Suppressor macrophage treated with lipopolysaccharide for 1 hour (primary cell): ENCODE data around the gene C9orf78.

Experiments used
- DNase-seq, 3 donors: peaks; one replicate each; pipeline ENCODE4 v3.0.0-alpha.2; 2020 to 2022

C9orf78 gene

GRCh38 chr9:129839324-129840023 is 4.4 kb upstream of the C9orf78 start:
- no peak for DNase-seq

GRCh38 chr9:129838707-129839259 is 3.7 kb upstream of the C9orf78 start:
- peak; percentile 60 to 83 (median 73) for DNase-seq

GRCh38 chr9:129836311-129837007 is 1.4 kb upstream of the C9orf78 start:
- DNase-seq = peak in 1 of 3 donors; percentile 29

GRCh38 chr9:129835860-129836223 is 767 bp upstream of the C9orf78 start:
- DNase-seq = no peak

GRCh38 chr9:129834489-129835127 is 467 bp downstream of the C9orf78 start:
- DNase-seq = peak in 2 of 3 donors; percentile 24 to 47

GRCh38 chr9:129832982-129833381 is 2.1 kb downstream of the C9orf78 start:
- peak; percentile 26 to 51 (median 51) for DNase-seq

- DNase-seq = no peak
Observed at GRCh38 chr9:129828969-129829368, 6.1 kb downstream of the C9orf78 start.

GRCh38 chr9:129828051-129828450 is 7.0 kb downstream of the C9orf78 start:
- no peak for DNase-seq

- DNase-seq = no peak
Observed at GRCh38 chr9:129826759-129827158, 8.3 kb downstream of the C9orf78 start.

- no peak for DNase-seq
Observed at GRCh38 chr9:129826344-129826743, 8.7 kb downstream of the C9orf78 start.

GRCh38 chr9:129823935-129824601 is 11.0 kb downstream of the C9orf78 start, which contains the start of gene TOR1A:
Gene TOR1A, minus strand, starts transcription at chr9:129824136. Its CDS starts 51 bp downstream, at chr9:129824085.
- DNase-seq = peak; percentile 96

GRCh38 chr9:129823542-129823934 is 11.5 kb downstream of the C9orf78 start:
- DNase-seq = no peak

GRCh38 chr9:129822898-129823541 is 12.1 kb downstream of the C9orf78 start:
- peak in 2 of 3 donors; percentile 31 to 56 for DNase-seq

- DNase-seq = peak; percentile 77 to 83 (median 81)
Observed at GRCh38 chr9:129816501-129817435, 18.3 kb downstream of the C9orf78 start.

- DNase-seq = no peak
Observed at GRCh38 chr9:129815278-129815677, 19.8 kb downstream of the C9orf78 start.

GRCh38 chr9:129814432-129815223 is 20.4 kb downstream of the C9orf78 start:
- DNase-seq = no peak

- DNase-seq = no peak
Observed at GRCh38 chr9:129813661-129814060, 21.4 kb downstream of the C9orf78 start.

GRCh38 chr9:129812385-129812784 is 22.7 kb downstream of the C9orf78 start:
- no peak for DNase-seq

GRCh38 chr9:129811967-129812363 is 23.1 kb downstream of the C9orf78 start:
- no peak for DNase-seq

GRCh38 chr9:129810788-129811187 is 24.3 kb downstream of the C9orf78 start:
- DNase-seq = no peak
